Hematopoietic multipotent progenitor cell treated with erythropoietin and hydrocortisone succinate and interleukin-3 and kit ligand, for 6 days (in vitro differentiated cells): ENCODE measurements around the gene FRMD8.

Source experiments
- DNase-seq: peaks from one replicate; pipeline ENCODE4 v3.0.0-alpha.2; 2015

FRMD8 gene

DNA sequence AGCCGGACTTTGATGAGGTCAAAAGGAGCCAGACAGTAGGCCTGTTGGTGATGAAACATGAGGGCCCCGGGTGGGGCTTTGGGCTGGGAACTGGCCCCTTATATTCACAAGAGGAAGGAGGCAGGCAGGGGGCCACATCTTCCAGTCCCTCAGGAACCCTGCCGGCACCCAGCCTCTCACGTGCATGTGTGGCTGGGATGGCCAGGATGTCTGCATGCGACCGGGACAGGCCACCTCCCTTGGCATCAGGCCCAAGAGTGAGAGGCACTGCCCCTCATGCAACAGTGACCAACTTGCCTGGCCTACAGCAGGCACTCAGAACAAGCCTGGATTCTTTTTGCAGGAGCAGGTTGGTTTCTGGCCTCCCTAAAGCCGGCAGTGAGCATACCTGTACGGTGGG lies 9.4 kb upstream of the FRMD8 start:
- DNase-seq = no peak

DNA sequence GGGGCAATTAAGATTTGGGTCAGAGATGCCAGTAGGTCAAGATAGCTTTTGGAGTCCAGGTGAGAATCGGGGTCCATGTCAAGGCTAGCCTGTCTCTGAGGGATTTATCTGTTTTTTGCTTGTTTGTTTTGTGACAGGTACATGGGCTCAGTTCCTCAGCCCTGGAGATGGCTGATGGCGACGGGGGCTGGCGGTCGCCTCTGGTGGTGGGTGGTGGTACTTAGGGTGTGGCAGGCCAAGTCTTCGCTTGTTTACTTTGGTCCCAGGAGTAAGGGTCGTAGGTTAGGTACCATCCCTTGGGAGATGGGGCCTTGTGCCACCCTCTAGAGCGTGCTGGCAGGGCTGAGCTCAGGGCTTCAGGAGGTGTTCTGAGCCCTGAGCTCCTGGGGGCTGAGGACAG lies 8.7 kb upstream of the FRMD8 start:
- no peak for DNase-seq

GRCh38 chr11:65378208-65378927 lies 8.1 kb upstream of the FRMD8 start:
- DNase-seq = peak; percentile 78

DNA sequence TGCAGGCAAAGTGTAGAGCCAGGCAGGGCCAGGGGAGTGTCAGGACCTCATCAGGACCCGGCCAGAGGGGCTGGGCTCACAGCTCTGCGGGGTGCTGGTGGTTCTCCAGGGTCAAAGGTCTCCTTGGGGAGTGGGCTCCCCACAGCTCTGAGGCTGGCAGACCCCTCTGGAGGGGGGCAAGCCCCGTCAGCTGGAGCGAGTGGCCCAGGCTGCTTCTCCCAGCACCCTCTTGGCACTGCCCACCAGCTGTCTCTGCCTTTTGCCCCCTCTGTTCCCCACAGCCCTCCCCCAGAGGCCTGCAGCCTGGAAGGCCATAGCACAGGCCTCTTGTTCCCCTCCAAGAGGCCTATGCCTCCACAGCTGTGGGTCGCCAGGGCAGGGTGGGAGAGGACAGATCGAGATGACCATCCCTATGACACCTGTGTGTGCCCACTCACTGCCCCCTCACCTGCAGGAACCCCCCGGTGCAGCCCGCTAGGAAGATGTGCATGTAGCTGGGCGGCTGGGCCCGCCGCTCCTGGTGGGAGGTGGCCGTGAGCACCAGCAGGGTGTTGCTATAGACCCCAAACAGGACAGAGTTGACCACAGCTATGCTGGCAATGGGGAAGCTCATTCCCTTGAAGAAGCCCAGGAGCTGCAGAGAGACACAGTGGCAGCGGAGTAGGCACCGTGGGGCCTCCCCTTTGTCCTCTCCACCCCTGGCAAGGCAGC lies 7.4 kb upstream of the FRMD8 start:
- no peak for DNase-seq

DNA sequence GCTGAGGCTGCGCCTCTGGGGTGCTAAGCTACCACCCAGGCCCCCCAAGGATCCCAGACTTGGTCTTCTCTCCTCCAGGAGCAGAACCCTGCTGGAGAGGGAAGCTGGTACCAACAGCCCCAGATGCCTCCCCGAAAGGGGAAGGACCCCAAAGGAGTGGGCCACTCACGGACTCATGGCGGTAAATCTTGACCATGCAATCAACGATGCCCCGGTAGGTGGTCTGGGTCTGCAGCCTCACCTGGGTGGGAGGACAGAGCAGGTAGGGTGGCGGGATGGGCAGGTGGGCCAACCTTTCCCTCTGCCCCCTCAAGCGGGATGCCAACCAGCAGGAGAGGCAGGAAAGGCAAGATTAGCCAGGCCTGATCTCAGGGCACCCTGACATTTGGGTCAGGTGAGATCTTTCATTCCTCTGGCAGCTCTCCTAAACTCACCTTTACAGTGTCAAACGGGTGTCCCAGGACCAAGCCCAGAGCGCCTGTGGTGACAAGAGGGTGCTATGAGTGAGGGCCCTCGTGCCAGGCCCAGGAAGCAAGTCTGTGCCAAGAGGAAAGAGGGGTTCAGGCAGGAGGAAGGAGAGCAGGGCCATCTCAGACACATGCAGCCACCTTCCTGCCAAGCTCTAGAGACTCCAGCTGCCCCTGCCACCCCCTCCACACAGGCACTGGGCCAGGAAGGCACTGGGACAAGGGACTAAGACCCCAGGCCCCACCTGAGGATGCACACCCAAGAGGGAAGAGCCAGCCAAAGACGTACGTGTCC lies 6.6 kb upstream of the FRMD8 start:
- DNase-seq = no peak

GRCh38 chr11:65380460-65381119 lies 5.8 kb upstream of the FRMD8 start:
- DNase-seq = no peak

DNA sequence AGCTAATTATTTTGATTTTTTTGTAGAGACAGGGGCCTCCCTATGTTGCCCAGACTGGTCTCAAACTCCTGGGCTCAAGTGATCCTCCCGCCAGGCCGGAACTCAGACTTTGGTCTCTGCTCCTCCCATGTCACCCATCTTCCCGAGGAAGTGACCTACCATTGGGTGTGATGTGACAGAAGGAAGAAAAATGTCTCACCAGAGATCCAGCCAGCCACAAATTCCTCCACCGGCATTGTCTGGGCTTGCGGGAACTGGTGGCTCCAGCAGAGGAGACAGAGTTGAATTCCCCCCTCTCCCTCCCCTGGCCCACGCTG lies 4.8 kb upstream of the FRMD8 start:
- DNase-seq = no peak

DNA sequence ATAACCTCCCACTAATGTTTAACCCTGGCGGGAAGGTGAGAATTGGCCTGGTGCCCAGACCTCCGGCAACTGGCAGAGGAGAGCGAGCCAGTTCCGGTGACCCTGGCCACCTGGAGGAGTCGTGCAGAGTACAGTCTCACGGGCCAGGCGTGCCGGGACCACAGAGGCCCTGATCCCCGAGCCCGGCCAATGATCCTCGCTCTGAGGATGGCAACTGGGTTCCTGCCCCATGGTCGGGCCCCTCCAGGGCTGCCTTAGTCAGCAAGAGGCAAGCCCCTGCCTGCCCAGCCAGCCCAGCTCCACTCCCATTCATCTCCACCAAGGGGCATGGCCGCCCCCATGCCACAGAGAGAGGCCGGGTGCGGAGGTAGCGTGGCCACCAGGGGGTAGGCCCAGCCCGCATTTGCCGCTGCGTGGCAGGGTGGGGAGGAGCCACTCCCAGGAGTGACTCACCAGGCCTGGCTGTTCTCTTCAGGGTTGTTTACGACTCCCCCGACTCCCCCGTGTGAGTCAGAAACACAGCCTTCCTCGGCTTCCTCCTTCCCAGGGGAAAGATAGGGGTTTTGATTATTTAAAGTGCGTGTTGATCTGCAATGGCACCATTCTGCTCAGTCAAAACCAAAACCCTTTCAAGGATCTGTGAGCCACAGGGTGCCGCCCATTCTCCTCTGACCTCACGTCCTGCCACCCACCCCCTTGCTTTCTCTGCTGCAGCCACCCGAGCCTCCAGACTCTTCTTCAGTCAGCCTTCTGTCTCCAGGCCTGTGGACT lies 4.2 kb upstream of the FRMD8 start, which contains the start of gene SLC25A45:
Gene SLC25A45 (minus strand): TSS at position 614 of the 771 bp plus-strand sequence. CDS start 695 bp downstream, outside the sequence.
- peak; percentile 95 for DNase-seq

DNA sequence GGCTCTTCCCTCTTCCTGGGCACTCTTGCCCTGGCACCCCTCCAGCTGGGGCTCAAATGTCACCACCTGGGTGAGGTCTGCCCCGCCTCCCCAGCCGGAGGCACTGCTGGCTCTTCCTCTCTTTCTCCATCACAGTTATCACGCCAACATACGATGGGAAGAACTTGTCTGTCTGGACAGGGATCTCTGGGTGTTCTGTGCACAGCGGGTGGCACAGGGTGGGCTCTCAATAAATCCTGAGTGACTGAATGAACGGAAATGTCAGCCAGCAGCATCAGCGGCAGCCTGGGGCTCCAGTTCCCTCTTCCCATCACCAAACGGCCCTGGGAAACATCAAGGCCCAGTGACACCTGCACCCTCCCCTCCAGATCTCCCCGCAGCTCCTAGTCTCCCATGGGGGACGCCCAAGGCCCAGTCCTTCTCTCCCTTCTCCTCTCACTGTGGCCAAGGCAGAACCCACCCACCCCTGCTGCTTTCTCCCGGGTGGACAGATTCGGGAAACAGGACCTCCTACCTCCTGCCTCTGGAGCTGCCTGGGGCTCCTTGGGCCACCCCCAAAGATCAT lies 3.6 kb upstream of the FRMD8 start:
- no peak for DNase-seq

GRCh38 chr11:65383778-65384177 lies 2.7 kb upstream of the FRMD8 start:
- peak; percentile 41 for DNase-seq

DNA sequence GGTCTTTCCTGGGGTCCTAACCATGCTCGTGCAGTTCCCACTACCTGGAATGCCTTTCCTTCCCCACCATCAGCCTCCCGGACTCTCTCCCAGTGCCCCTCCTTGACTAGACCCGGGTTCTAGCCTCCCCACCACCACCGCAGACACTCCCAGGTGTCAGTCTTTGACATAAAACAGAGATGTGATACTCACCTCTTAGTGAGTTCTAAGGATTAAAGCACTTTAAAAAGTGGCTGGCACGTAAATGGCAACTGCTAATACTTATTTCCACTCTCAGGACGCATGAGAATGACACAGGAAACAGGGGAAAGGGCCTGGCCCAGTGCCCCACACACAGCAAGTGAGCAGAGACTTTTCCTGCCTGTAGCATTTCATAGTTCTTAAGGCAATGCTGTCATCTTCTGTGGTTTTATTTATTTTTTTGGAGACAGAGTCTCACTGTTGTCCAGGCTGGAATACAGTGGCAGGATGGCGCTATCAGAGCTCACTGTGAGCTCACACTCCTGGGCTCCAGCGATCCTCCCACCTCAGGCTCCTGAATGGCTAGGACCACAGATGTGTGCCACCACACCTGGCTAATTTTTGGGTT lies 2.0 kb upstream of the FRMD8 start:
- DNase-seq = no peak

DNA sequence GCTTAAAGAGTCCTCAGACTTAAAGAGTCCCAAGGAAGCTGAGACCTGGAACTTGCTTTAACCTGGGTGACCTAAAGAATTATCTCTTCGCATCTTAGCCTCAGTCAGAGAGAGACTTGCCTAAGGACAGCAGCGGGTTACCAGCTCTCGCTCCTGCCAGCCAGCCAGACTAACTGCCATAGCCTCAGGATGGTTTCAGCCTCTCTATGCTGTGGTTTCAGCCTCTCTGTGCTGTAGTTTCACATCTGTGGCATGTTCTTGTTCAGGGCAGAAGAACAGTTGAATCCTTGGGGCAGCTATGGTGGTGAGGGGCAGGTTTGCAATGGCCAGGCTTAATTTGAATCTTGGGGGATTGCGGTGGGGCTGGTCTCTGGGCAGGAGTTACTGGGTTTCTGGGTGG lies 2.3 kb downstream of the FRMD8 start:
- no peak for DNase-seq

GRCh38 chr11:65389294-65389980 lies 3.0 kb downstream of the FRMD8 start:
- DNase-seq = no peak

GRCh38 chr11:65390099-65390941 lies 3.9 kb downstream of the FRMD8 start:
- DNase-seq = no peak

DNA sequence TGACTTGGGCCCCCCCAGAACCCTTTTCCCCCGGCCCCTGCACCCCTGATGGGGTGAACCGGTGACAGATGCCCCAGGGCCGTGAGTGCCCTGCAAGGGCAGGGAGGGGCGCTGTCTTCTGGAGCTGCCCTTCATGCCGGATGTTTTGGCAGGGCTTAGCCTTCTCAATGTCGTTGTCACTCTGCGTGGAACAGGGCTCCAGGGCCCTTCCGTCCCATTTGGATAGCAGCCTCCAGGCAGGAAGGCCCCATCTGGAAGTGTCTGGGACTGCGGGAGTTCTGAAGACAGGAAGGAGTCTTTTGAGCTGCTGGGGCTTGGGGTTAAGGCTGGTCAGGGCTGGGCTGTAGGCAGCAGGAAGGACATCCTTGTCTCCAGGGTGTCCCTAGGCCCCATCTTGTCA lies 4.6 kb downstream of the FRMD8 start:
- DNase-seq = no peak

DNA sequence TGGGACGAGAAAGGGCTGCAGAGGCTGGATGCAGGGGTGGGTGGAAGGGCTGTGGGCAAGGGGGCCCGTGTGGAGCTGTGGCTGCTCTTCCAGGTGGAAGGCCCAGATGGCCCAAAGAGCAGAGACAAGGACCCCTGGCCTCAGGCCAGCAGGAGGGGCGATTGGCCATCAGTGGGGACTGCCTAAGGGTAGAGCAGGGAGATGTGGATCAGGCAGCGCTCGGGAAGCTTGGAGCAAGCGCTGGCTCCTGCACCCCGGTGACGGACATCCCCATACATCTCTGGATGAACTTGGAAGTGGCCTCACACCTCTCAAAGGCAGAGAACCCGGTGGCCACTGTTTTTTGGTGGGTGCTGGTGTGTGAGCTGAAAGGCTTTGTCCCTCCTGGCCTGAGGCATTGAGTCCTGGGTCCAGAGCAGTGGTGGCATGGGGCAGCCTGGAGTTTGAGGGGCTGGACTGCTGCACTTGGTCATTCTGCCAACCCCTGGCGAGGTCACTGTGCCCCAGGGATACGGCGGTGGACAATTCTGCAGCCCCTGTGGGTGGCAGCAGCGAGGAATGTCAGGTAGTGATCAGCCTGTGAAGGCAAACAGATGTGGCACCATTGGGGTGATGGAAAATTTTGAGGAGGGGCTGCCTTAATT lies 5.9 kb downstream of the FRMD8 start:
- no peak for DNase-seq

GRCh38 chr11:65392899-65393298 lies 6.5 kb downstream of the FRMD8 start:
- DNase-seq = no peak

DNA sequence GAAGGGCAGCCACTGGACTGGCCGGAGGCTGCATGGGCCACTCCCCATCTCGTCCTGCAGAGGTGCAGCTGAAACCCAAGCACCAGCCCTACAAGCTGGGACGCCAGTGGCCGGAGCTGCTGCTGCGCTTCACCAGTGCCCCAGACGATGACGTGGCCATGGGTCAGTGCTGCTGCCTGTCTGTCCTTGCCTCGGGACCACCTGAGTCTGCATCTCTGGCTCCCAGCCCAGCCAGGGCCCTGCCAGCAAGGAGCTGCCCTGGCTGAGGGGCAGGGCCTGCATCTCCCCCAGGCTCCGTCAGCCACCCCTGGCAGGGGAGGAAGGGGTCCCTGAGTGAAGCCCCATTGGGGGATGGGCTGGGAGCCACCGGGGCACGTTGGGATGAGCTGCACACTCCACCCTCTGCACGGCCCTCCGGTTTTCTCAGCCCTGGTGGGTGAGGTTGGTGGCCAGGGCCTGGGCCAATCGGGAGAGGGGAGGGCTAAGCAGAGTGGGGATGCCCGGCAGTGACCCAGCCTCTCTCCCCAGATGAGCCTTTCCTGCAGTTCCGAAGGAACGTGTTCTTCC lies 7.2 kb downstream of the FRMD8 start:
- no peak for DNase-seq

DNA sequence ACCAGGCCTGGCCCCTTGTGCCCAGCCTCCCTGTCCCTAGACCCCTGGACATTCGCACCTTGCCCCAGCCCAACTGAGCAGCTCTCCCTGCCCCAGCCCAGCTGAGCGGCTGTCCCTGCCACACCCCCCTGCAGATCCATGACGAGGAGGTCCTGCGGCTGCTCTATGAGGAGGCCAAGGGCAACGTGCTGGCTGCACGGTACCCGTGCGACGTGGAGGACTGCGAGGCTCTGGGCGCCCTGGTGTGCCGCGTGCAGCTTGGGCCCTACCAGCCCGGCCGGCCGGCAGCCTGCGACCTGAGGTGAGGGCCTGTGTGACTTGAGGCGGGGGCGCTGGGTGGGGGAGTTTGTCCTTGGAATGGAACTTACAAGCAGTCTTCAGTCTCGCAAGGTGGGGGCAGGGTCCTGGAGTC lies 7.7 kb downstream of the FRMD8 start:
- no peak for DNase-seq
